ENCODE results near the gene MRPL36. TPM values are rescaled to one million over a fixed set of nuclear protein-coding genes. Genes with fewer than 3 reads are reported as not detected.
A peak's percentile ranks its signal among the peaks of the same experiment; 100 is the strongest.

MRPL36 gene
- total and polyA plus RNA-seq, 2 of the 4 experiments (the other 2 are of a cell fraction) = 85.9 to 103 TPM

DNA sequence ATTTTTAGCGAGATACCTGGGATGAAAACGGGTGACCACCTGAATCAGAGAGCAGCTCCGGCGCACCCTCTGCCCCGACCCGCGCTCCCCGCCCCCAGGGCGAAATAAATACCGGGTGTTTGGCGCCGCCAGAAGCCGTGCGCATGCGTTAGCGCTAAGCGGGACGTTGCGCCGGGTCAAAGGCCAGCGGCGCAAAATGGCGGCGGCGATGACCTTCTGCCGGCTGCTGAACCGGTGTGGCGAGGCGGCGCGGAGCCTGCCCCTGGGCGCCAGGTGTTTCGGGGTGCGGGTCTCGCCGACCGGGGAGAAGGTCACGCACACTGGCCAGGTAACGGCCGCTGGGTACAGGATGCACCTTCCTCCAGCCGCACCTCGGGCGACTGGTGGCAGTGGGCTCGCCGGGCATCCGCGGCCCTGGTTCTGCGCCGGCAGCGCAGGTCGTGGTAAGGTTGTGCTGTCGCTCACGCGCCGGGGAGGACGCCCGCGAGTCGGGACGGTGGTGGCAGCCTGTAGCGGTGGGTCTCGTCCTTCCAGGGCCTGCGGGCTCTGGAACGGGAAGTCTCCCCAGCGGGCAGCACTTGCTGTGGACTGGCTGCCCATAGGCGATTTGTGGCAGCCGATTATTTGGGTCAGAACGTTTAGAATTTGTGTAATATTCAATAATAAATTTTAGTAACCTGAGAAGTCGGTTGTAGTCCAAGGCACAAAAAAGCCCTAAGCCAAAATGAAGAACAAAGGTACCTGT lies 1.8 kb upstream of the MRPL36 start, which contains the start of gene NDUFS6 (continued):
- no peak for TF ChIP-seq BHLHE40 (IDR thresholded peaks at IDR 0.05; ENCODE audit: low read depth, low read length)
- no peak for TF ChIP-seq MXI1 (IDR thresholded peaks at IDR 0.05; ENCODE audit: borderline replicate concordance, low read depth, low read length)

DNA sequence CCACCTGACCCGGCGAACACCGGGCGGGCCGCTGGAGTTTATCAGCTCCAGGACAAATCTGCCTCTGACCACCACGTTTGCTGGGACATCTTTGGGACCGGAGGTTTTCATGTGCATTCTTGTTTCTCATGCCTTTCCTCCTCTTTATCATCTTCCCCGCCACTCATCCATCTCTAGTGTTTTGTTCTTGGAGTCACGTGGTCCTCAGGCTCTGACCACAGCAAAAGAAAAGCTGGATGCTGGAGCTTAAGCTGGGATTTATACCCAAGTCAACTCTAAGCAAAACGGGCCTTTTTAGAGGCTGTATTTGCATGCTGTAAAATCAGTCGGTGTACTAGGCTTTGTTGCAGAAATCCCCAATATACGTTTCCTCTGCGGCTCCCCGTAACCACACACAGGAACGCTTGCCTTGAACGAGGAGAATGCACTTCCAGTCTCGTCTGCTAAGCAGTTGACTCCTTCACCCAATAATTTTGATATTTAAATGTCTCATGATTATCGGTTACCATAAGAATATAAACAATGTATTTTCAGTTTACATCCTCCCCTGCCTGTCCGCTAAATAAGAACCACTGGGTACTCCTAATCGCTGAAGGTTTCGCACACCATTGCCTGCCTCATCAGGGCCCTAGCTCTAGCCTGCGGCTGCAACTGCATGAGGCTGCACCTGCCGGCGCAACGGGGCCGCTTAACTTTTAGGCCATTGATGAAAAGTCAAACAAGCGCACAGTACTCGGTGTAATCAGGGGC lies 1.0 kb upstream of the MRPL36 start:
- Histone ChIP-seq H3K56ac (ENCODE audit: extremely low read depth, insufficient read depth, low read length) (peak overlapping the region; percentile 57; the same call in 1 of the 2 replicates), H3K9ac (ENCODE audit: low read depth, low read length) (peak overlapping the region; percentile 66), H3K18ac (ENCODE audit: low read depth, low read length) (no peak overlapping the region), H3K14ac (replicated peaks; ENCODE audit: low read depth, low read length) (peak overlapping the region; percentile 36; the same call in 1 of the 2 replicates), H3K9me1 (ENCODE audit: insufficient read depth, low read length) (peaks cover 9% of the 10 kb centered on the region; the same call in 1 of the 2 replicates), H2BK5ac (ENCODE audit: low read depth, low read length, poor library complexity, severe bottlenecking) (peak overlapping the region; percentile 44), H3K4ac (ENCODE audit: low read depth, low read length) (peak overlapping the region; percentile 78), H3K23ac (ENCODE audit: low read depth, low read length) (peak overlapping the region; percentile 36; the same call in 1 of the 2 replicates), H2AK5ac (ENCODE audit: low read depth, low read length) (0 out of 2 replicates have a peak overlapping the region, but pooled peaks have one; percentile 58), H3K4me3 (ENCODE audit: insufficient read depth, low read depth, low read length) (peak overlapping the region; percentile 98), H4K20me1 (ENCODE audit: insufficient read depth, low read length) (0 out of 2 replicates have a peak, but pooled peaks cover 5% of the 10 kb centered on the region), H4K8ac (ENCODE audit: low read depth in 2 of 2, low read length in 2 of 2) (peak overlapping the region; percentile 80 to 98), H3K9me3 (ENCODE audit: control insufficient read depth, insufficient read depth, low read length) (no peaks in the 10 kb centered on the region), H3K4me1 (ENCODE audit: control insufficient read depth, insufficient read depth, low read length) (peaks cover 11% of the 10 kb centered on the region), H3K4me2 (ENCODE audit: low read depth, low read length) (peak overlapping the region; percentile 93), H2BK120ac (ENCODE audit: low read depth, low read length) (peak overlapping the region; percentile 29; the same call in 1 of the 2 replicates), H3K27ac (ENCODE audit: insufficient read depth, low read length) (peak overlapping the region; percentile 61), H4K91ac (ENCODE audit: insufficient read depth, low read depth, low read length) (peak overlapping the region; percentile 54; the same call in 1 of the 2 replicates), H3K27me3 (ENCODE audit: control insufficient read depth, insufficient read depth, low read length) (no peaks in the 10 kb centered on the region), H2BK15ac (ENCODE audit: low read depth, low read length) (no peak overlapping the region), H2BK20ac (ENCODE audit: low read depth, low read length) (no peak overlapping the region), H2AFZ (replicated peaks; ENCODE audit: low read length, poor library complexity) (peak overlapping the region; percentile 98), H2AK9ac (replicated peaks; ENCODE audit: low read depth, low read length, poor library complexity) (peak overlapping the region; percentile 59), H4K5ac (ENCODE audit: low read depth, low read length) (peak overlapping the region; percentile 93), H3K36me3 (ENCODE audit: control insufficient read depth, insufficient read depth, low read length) (peaks cover 48% of the 10 kb centered on the region), H3K79me1 (ENCODE audit: low read depth in 1 of 2, low read length in 2 of 2) (peaks cover 45 to 81% of the 10 kb centered on the region in 2 experiments)
- POLR2A ChIA-PET (ENCODE audit: unreplicated experiment) = no interaction called here
- intact Hi-C loops (cut with micrococcal nuclease) = loop anchor here (2.0 kb wide), 1 partner anchor 36 kb away; no protein-coding TSS in a partner anchor
- DNase-seq = peak; percentile 35
- in situ Hi-C loops (cut with MboI; ENCODE audit: low sequenced_read_pairs) = no loop called here
- WGBS, 2 experiments (ENCODE audit: extremely low coverage in 2 of 2, insufficient read length in 1 of 2) = 2% methylated on average over 9 of the region's 28 CpGs; no CpG with 5 or more reads in 1 of the 2 experiments
- CTCF ChIA-PET = interaction anchor here (0.7 to 1.5 kb wide), 2 partner anchors 20 to 37 kb away, joined by 3 to 8 read pairs; no protein-coding TSS in a partner anchor
- peak; percentile 11 for ATAC-seq (ENCODE audit: low read depth)
- no TSS peak for BruUV-seq (replicated peaks)
- dilution Hi-C loops (cut with HindIII; ENCODE audit: low sequenced_read_pairs, unreplicated experiment) = no loop called here
- TF ChIP-seq SMC3 (IDR thresholded peaks at IDR 0.05; ENCODE audit: low read depth, low read length) (no peak), MAFK (IDR thresholded peaks at IDR 0.05; ENCODE audit: low read depth, low read length) (no peak), BHLHE40 (IDR thresholded peaks at IDR 0.05; ENCODE audit: low read depth, low read length) (no peak), CHD1 (IDR thresholded peaks at IDR 0.05; ENCODE audit: low read depth, low read length) (no peak), RFX5 (IDR thresholded peaks at IDR 0.05; ENCODE audit: low read depth, low read length) (no peak)
- TF ChIP-seq, protein P1, sequence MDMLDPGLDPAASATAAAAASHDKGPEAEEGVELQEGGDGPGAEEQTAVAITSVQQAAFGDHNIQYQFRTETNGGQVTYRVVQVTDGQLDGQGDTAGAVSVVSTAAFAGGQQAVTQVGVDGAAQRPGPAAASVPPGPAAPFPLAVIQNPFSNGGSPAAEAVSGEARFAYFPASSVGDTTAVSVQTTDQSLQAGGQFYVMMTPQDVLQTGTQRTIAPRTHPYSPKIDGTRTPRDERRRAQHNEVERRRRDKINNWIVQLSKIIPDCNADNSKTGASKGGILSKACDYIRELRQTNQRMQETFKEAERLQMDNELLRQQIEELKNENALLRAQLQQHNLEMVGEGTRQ (IDR thresholded peaks at IDR 0.05; ENCODE audit: low read depth, low read length) = peak; percentile 67
- TF ChIP-seq, protein P2, sequence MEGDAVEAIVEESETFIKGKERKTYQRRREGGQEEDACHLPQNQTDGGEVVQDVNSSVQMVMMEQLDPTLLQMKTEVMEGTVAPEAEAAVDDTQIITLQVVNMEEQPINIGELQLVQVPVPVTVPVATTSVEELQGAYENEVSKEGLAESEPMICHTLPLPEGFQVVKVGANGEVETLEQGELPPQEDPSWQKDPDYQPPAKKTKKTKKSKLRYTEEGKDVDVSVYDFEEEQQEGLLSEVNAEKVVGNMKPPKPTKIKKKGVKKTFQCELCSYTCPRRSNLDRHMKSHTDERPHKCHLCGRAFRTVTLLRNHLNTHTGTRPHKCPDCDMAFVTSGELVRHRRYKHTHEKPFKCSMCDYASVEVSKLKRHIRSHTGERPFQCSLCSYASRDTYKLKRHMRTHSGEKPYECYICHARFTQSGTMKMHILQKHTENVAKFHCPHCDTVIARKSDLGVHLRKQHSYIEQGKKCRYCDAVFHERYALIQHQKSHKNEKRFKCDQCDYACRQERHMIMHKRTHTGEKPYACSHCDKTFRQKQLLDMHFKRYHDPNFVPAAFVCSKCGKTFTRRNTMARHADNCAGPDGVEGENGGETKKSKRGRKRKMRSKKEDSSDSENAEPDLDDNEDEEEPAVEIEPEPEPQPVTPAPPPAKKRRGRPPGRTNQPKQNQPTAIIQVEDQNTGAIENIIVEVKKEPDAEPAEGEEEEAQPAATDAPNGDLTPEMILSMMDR (conservative IDR thresholded peaks at IDR 0.05; ENCODE audit: low read depth, low read length) = no peak
- TF ChIP-seq, protein P3, sequence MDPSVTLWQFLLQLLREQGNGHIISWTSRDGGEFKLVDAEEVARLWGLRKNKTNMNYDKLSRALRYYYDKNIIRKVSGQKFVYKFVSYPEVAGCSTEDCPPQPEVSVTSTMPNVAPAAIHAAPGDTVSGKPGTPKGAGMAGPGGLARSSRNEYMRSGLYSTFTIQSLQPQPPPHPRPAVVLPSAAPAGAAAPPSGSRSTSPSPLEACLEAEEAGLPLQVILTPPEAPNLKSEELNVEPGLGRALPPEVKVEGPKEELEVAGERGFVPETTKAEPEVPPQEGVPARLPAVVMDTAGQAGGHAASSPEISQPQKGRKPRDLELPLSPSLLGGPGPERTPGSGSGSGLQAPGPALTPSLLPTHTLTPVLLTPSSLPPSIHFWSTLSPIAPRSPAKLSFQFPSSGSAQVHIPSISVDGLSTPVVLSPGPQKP (IDR thresholded peaks at IDR 0.05; ENCODE audit: borderline replicate concordance, low read depth, low read length) = no peak

Measured in IMR-90 (cell line).